ENCODE results near the gene FBXL17. TPM values are rescaled to one million over a fixed set of nuclear protein-coding genes. Genes with fewer than 3 reads are reported as not detected.
A peak's percentile ranks its signal among the peaks of the same experiment; 100 is the strongest.
"Not testable (repeated sequence)": the region's sequence is repeated elsewhere in the genome, so short reads cannot be mapped to it uniquely, and the experiment has no call there.

Gene FBXL17
- polyA plus RNA-seq, 1 of the 3 experiments (the other 2 are of a cell fraction) = 4.4 TPM

DNA sequence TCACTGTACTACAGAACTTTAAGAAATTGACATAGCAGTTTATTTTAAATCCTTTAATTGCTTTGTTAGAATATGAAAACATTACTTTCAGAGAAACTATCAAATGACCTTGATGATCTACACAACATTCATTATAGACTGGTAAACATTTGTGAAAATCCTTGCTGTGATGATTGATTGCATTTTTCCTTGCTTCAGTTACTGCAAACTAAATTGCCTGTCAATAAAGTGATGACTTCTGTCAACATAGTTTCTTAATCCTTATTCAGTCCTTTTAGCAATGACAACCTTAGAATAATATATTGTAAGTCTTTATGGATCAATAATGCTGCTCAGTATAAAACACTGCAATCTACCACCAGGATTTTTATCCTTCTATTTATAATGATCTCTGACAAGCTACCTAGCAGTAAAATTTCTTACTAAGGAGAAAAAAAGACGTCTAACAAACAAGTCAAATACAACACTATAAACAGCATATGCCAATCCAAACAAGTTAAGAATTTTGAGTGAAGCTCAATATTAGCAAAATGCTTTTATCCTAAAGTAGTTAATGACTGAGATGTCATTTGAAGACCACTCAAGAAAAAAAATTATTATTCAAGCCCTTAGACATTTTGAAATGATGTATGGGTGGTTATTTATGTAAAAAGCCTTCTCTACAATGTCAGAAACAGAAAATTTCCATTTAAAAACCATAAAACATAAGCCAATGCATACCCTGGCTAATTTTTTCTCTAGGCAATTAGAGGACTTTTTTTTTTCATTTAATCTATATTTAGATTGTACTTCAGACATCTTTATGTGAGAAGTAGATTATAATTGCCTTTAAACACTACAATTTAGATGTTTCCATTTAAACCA, 105.5 kb downstream of the FBXL17 start:
- CTCF ChIA-PET = no interaction called here
- TF ChIP-seq USF1 (IDR thresholded peaks at IDR 0.05; ENCODE audit: borderline replicate concordance, low read depth) = no peak
- TF ChIP-seq MXI1 (IDR thresholded peaks at IDR 0.05; ENCODE audit: low read depth, low read length) = no peak
- TF ChIP-seq ELF1 (IDR thresholded peaks at IDR 0.05) = no peak
- TF ChIP-seq RCOR1 (IDR thresholded peaks at IDR 0.05; ENCODE audit: low read length) = no peak
- Histone ChIP-seq H4K20me1 (ENCODE audit: insufficient read depth) (no peaks in the 10 kb centered on the region), H3K79me2 (ENCODE audit: insufficient read depth) (peaks cover 4% of the 10 kb centered on the region), H2AFZ (ENCODE audit: low read depth) (no peak overlapping the region), H3F3A (replicated peaks; ENCODE audit: insufficient read depth) (no peaks in the 10 kb centered on the region), H3K4me2 (no peak overlapping the region), H3K4me3 (ENCODE audit: low read depth in 2 of 2, low read length in 1 of 2) (no peak overlapping the region), H3K9me3 (no peaks in the 10 kb centered on the region), H3K4me1 (ENCODE audit: control insufficient read depth in 1 of 2, insufficient read depth in 2 of 2, low read depth in 1 of 2, low read length in 1 of 2) (no peaks in the 10 kb centered on the region; a peak in 1 of 4 replicates), H3K27me3 (ENCODE audit: insufficient read depth) (no peaks in the 10 kb centered on the region), H3K9ac (no peak overlapping the region), H3K9me2 (no peaks in the 10 kb centered on the region), H3K36me3 (replicated peaks in 1 of 2; ENCODE audit: control insufficient read depth in 1 of 2, insufficient read depth in 2 of 2, low read length in 1 of 2) (no peaks in the 10 kb centered on the region), H3K27ac (ENCODE audit: low read depth in 2 of 2, low read length in 1 of 2) (no peak overlapping the region)
- DNase-seq = no peak
- POLR2A ChIA-PET = no interaction called here
- WGBS (ENCODE audit: low lambda C conversion rate) = 79% methylated on average over 1 of the region's 1 CpG

DNA sequence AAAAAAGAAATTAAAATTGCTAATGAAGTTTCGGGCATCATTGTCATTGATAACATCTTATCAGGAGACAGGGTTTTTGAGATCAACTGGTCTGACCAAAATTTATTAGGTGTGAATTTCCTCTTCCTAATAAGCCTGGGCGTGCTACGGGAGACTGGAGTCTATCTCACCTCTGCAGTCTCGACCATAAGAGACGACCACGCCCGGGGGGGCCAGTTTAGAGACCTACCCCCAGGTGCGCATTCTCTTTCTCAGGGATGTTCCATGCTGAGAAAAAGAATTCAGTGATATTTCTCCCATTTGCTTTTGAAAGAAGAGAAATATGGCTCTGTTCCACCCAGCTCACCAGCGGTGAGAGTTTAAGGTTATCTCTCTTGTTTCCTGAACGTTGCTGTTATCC, 107.8 kb downstream of the FBXL17 start:
- H3K4me1 ChIP-seq (ENCODE audit: control insufficient read depth in 1 of 2, insufficient read depth in 2 of 2, low read depth in 1 of 2, low read length in 1 of 2); H3K4me3 ChIP-seq (ENCODE audit: low read depth in 2 of 2, low read length in 1 of 2); POLR2A ChIA-PET; H3F3A ChIP-seq (replicated peaks; ENCODE audit: insufficient read depth); H3K27ac ChIP-seq (ENCODE audit: low read depth in 2 of 2, low read length in 1 of 2); H2AFZ ChIP-seq (ENCODE audit: low read depth); H3K36me3 ChIP-seq (replicated peaks in 1 of 2; ENCODE audit: control insufficient read depth in 1 of 2, insufficient read depth in 2 of 2, low read length in 1 of 2); H3K9ac ChIP-seq; H3K9me3 ChIP-seq; H4K20me1 ChIP-seq (ENCODE audit: insufficient read depth); DNase-seq; H3K79me2 ChIP-seq (ENCODE audit: insufficient read depth); H3K4me2 ChIP-seq; CTCF ChIA-PET; H3K27me3 ChIP-seq (ENCODE audit: insufficient read depth); H3K9me2 ChIP-seq: not testable (repeated sequence)
- WGBS (ENCODE audit: low lambda C conversion rate) = 94% methylated on average over 7 of the region's 10 CpGs

DNA sequence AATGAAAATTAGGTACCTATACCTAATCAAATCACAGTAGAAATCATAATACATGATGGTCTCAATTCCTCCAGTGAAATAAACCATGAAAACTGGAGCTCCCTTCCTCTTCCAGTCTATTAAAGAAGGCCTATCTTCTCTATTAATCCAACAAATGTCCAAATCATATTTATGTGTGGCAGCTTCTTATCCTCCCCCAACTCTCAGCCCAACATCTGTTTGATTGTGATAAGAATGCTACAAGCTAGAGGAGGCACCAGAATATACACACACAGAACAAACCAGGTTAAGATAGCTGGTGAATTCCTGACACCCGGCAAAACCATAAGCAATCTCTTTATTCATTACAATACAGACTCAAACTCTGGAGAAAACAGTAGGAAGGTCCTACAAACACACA, 110.8 kb downstream of the FBXL17 start:
- 77% methylated on average over 1 of the region's 1 CpG for WGBS (ENCODE audit: low lambda C conversion rate)
- ChIA-PET POLR2A (no interaction called here), CTCF (interaction anchor here (3.9 kb wide), 1 partner anchor 11 kb away, joined by 29 read pairs; no protein-coding TSS in a partner anchor)

More for the DNA sequence above, 110.8 kb downstream of the FBXL17 start:
- no peaks in the 10 kb centered on the region for H3K9me3 ChIP-seq
- H4K20me1 ChIP-seq (ENCODE audit: insufficient read depth) = no peaks in the 10 kb centered on the region
- H3K27ac ChIP-seq (ENCODE audit: low read depth in 2 of 2, low read length in 1 of 2) = no peak overlapping the region
- no peak overlapping the region for H3K9ac ChIP-seq
- no peaks in the 10 kb centered on the region; a peak in 1 of 4 replicates for H3K4me1 ChIP-seq (ENCODE audit: control insufficient read depth in 1 of 2, insufficient read depth in 2 of 2, low read depth in 1 of 2, low read length in 1 of 2)
- peaks cover 5% of the 10 kb centered on the region for H3K79me2 ChIP-seq (ENCODE audit: insufficient read depth)
- TF ChIP-seq CTCF (IDR thresholded peaks at IDR 0.05) (no peak), MXI1 (IDR thresholded peaks at IDR 0.05; ENCODE audit: low read depth, low read length) (no peak), RXRA (IDR thresholded peaks at IDR 0.05; ENCODE audit: borderline replicate concordance, low read depth) (no peak), CHD2 (IDR thresholded peaks at IDR 0.05; ENCODE audit: low read length, partially characterized antibody) (peak; percentile 47), FOXJ3 (CRISPR knock-in tag; IDR thresholded peaks at IDR 0.05) (no peak), EP300 (IDR thresholded peaks at IDR 0.05; ENCODE audit: borderline replicate concordance in 1 of 2, low read depth in 1 of 2, low read length in 1 of 2) (peak in 1 of 2 experiments; percentile 31; a peak in 1 of 4 replicates), GATA2 (CRISPR knock-in tag; IDR thresholded peaks at IDR 0.05) (peak; percentile 51), ELF1 (IDR thresholded peaks at IDR 0.05) (no peak), SIN3A (IDR thresholded peaks at IDR 0.05; ENCODE audit: borderline replicate concordance, low read depth, low read length) (no peak), TCF12 (IDR thresholded peaks at IDR 0.05) (no peak), FOSL2 (IDR thresholded peaks at IDR 0.05; ENCODE audit: borderline replicate concordance, low read depth) (no peak)
- TF ChIP-seq, protein P1, sequence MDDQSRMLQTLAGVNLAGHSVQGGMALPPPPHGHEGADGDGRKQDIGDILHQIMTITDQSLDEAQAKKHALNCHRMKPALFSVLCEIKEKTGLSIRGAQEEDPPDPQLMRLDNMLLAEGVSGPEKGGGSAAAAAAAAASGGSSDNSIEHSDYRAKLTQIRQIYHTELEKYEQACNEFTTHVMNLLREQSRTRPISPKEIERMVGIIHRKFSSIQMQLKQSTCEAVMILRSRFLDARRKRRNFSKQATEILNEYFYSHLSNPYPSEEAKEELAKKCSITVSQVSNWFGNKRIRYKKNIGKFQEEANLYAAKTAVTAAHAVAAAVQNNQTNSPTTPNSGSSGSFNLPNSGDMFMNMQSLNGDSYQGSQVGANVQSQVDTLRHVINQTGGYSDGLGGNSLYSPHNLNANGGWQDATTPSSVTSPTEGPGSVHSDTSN (IDR thresholded peaks at IDR 0.05) = no peak
- peaks cover 0 to 5% of the 10 kb centered on the region in 2 experiments for H3K36me3 ChIP-seq (replicated peaks in 1 of 2; ENCODE audit: control insufficient read depth in 1 of 2, insufficient read depth in 2 of 2, low read length in 1 of 2)
- H3K4me2 ChIP-seq = no peak overlapping the region
- H3K27me3 ChIP-seq (ENCODE audit: insufficient read depth) = no peaks in the 10 kb centered on the region
- DNase-seq = peak; percentile 34
- H2AFZ ChIP-seq (ENCODE audit: low read depth) = no peak overlapping the region
- H3K4me3 ChIP-seq (ENCODE audit: low read depth in 2 of 2, low read length in 1 of 2) = no peak overlapping the region
- H3K9me2 ChIP-seq = no peaks in the 10 kb centered on the region
- peaks cover 4% of the 10 kb centered on the region for H3F3A ChIP-seq (replicated peaks; ENCODE audit: insufficient read depth)

Measured in SK-N-SH (cell line).